Measurements from ENCODE around the gene PIEZO2.

PIEZO2 gene

DNA sequence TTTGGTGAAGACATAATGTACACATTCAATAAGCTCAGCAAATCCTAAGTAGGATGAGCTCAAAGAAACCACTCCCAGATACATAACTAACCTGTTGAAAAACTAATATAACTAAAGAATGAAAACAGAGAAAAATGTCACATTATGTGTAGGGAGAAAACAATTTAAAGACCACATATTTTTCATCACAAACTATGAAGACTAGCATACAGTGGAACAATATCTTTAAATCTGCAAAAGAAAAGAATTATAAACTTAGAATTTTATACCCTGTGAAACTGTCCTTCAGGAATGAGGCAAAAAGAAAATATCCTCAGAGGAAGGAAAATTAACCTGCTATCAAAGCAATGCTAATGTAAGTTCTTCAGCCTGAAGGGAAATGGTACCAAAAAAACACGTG, 151.5 kb downstream of the PIEZO2 start:
- H3K79me2 ChIP-seq (ENCODE audit: insufficient read depth, low read length) = no peaks in the 10 kb centered on the region
- TF ChIP-seq, protein P1, sequence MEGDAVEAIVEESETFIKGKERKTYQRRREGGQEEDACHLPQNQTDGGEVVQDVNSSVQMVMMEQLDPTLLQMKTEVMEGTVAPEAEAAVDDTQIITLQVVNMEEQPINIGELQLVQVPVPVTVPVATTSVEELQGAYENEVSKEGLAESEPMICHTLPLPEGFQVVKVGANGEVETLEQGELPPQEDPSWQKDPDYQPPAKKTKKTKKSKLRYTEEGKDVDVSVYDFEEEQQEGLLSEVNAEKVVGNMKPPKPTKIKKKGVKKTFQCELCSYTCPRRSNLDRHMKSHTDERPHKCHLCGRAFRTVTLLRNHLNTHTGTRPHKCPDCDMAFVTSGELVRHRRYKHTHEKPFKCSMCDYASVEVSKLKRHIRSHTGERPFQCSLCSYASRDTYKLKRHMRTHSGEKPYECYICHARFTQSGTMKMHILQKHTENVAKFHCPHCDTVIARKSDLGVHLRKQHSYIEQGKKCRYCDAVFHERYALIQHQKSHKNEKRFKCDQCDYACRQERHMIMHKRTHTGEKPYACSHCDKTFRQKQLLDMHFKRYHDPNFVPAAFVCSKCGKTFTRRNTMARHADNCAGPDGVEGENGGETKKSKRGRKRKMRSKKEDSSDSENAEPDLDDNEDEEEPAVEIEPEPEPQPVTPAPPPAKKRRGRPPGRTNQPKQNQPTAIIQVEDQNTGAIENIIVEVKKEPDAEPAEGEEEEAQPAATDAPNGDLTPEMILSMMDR (conservative IDR thresholded peaks at IDR 0.05; ENCODE audit: low read length) = no peak
- TF ChIP-seq EZH2phosphoT487 (IDR thresholded peaks at IDR 0.05; ENCODE audit: borderline replicate concordance) = no peak
- no peak overlapping the region for H3K4me3 ChIP-seq (ENCODE audit: low read length, poor library complexity, severe bottlenecking)
- no peaks in the 10 kb centered on the region for H4K20me1 ChIP-seq (ENCODE audit: insufficient read depth, low read length, poor library complexity, severe bottlenecking)
- H3K36me3 ChIP-seq (ENCODE audit: insufficient read depth, low read length) = no peaks in the 10 kb centered on the region
- no peaks in the 10 kb centered on the region; the same call in 1 of the 2 replicates for H3K9me3 ChIP-seq (ENCODE audit: insufficient read depth, low read depth, low read length)
- no peak overlapping the region for H3K4me2 ChIP-seq (ENCODE audit: low read depth, low read length, poor library complexity, severe bottlenecking)
- no peaks in the 10 kb centered on the region for H3K9me2 ChIP-seq (replicated peaks; ENCODE audit: low read depth, low read length)
- peaks cover 9% of the 10 kb centered on the region for H3K4me1 ChIP-seq (ENCODE audit: insufficient read depth, low read length, poor library complexity, severe bottlenecking)
- H2AFZ ChIP-seq (ENCODE audit: low read length) = no peak overlapping the region
- H3F3A ChIP-seq (ENCODE audit: low read depth) = no peaks in the 10 kb centered on the region
- no peak overlapping the region for H3K9ac ChIP-seq (ENCODE audit: low read depth, low read length, poor library complexity, severe bottlenecking)
- no peaks in the 10 kb centered on the region for H3K27me3 ChIP-seq (ENCODE audit: insufficient read depth, low read length, poor library complexity, severe bottlenecking)

DNA sequence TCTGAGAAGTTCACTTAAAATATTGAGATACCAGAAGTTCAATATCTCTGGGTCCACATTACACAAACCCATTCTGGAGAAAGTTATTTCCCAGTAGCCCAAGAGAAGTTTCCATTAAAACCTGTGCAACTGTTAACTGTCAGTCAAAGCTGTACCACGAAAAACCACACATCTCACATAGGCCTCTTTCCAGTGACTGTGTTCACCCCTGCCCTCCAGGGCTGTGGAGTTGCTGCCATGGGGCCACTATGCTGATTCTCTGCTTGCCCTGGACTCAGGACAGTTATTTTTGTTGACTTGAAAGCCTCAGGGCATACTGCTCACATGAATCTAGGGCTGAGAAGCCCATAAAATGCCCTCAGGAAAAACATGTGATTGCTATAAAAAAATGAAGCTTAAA, 153.8 kb downstream of the PIEZO2 start:
- Histone ChIP-seq H3K4me3 (ENCODE audit: low read length, poor library complexity, severe bottlenecking) (no peak overlapping the region), H3K79me2 (ENCODE audit: insufficient read depth, low read length) (no peaks in the 10 kb centered on the region), H2AFZ (ENCODE audit: low read length) (peak overlapping the region; percentile 8; the same call in 1 of the 2 replicates), H3K9ac (ENCODE audit: low read depth, low read length, poor library complexity, severe bottlenecking) (no peak overlapping the region), H3K36me3 (ENCODE audit: insufficient read depth, low read length) (no peaks in the 10 kb centered on the region), H4K20me1 (ENCODE audit: insufficient read depth, low read length, poor library complexity, severe bottlenecking) (no peaks in the 10 kb centered on the region), H3K4me2 (ENCODE audit: low read depth, low read length, poor library complexity, severe bottlenecking) (peak overlapping the region; percentile 26), H3F3A (ENCODE audit: low read depth) (no peaks in the 10 kb centered on the region), H3K9me2 (replicated peaks; ENCODE audit: low read depth, low read length) (no peaks in the 10 kb centered on the region), H3K9me3 (ENCODE audit: insufficient read depth, low read depth, low read length) (no peaks in the 10 kb centered on the region; the same call in 1 of the 2 replicates), H3K4me1 (ENCODE audit: insufficient read depth, low read length, poor library complexity, severe bottlenecking) (peaks cover 9% of the 10 kb centered on the region), H3K27me3 (ENCODE audit: insufficient read depth, low read length, poor library complexity, severe bottlenecking) (no peaks in the 10 kb centered on the region)
- TF ChIP-seq EZH2phosphoT487 (IDR thresholded peaks at IDR 0.05; ENCODE audit: borderline replicate concordance) = no peak
- TF ChIP-seq, protein P1 (conservative IDR thresholded peaks at IDR 0.05; ENCODE audit: low read length) = no peak

DNA sequence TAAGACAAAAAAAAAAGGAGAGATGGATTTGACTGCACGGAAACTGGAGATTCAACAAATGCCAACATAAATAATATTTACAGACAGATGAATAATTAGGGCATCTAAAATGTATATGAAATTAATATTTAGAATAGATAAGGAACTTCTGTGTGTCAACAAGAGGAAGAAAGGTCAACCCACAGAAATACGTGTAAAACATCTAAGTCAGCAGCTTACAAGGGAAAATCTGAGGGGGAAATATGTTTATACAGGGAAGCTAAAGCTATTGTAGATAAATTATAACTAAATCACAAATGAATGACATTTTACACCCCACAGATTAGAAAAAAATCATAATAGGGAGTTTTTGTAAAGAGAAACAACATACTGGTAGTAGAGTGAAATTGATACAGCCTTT, 159.9 kb downstream of the PIEZO2 start:
- Histone ChIP-seq H2AFZ (ENCODE audit: low read length) (no peak overlapping the region), H3K4me3 (ENCODE audit: low read length, poor library complexity, severe bottlenecking) (no peak overlapping the region), H3K79me2 (ENCODE audit: insufficient read depth, low read length) (no peaks in the 10 kb centered on the region), H3K9me2 (replicated peaks; ENCODE audit: low read depth, low read length) (no peaks in the 10 kb centered on the region), H3K36me3 (ENCODE audit: insufficient read depth, low read length) (no peaks in the 10 kb centered on the region), H3K9me3 (ENCODE audit: insufficient read depth, low read depth, low read length) (peaks cover 5% of the 10 kb centered on the region; the same call in 1 of the 2 replicates), H3F3A (ENCODE audit: low read depth) (no peaks in the 10 kb centered on the region), H4K20me1 (ENCODE audit: insufficient read depth, low read length, poor library complexity, severe bottlenecking) (no peaks in the 10 kb centered on the region), H3K4me2 (ENCODE audit: low read depth, low read length, poor library complexity, severe bottlenecking) (no peak overlapping the region), H3K9ac (ENCODE audit: low read depth, low read length, poor library complexity, severe bottlenecking) (no peak overlapping the region), H3K4me1 (ENCODE audit: insufficient read depth, low read length, poor library complexity, severe bottlenecking) (no peaks in the 10 kb centered on the region), H3K27me3 (ENCODE audit: insufficient read depth, low read length, poor library complexity, severe bottlenecking) (no peaks in the 10 kb centered on the region)
- TF ChIP-seq EZH2phosphoT487 (IDR thresholded peaks at IDR 0.05; ENCODE audit: borderline replicate concordance) = no peak
- TF ChIP-seq, protein P1 (conservative IDR thresholded peaks at IDR 0.05; ENCODE audit: low read length) = no peak
